Gastroesophageal sphincter (tissue), 3 donors: ENCODE data around the gene EPHB1.

ENCODE experiments used
- EP300 ChIP-seq: sonication (generic); formaldehyde crosslinking; IDR thresholded peaks from one replicate; pipeline ENCODE4 v1.6.1; 2017; ENCODE audit warnings: antibody characterized with exemption, mild to moderate bottlenecking
- POLR2A ChIP-seq, 2 donors: fragments of 450-650 bp; IDR thresholded peaks; one replicate each; pipeline ENCODE4 v1.6.1; 2017; ENCODE audit warnings: antibody characterized with exemption in 2 of 2, mild to moderate bottlenecking in 2 of 2, moderate library complexity in 1 of 2
- POLR2AphosphoS5 ChIP-seq: sonication (generic); formaldehyde crosslinking; IDR thresholded peaks from one replicate; pipeline ENCODE4 v1.6.1; 2017; ENCODE audit warnings: antibody characterized with exemption
- TF ChIP-seq, protein P1 (sequence below), 4 experiments: fragments of 200-600 bp in 2 of 4; fragments of 450-650 bp in 2 of 4; sonication (generic) in 1 of 4; IDR thresholded peaks; one replicate each; pipeline ENCODE4 v1.5.1; 2017 to 2019; ENCODE audit warnings: antibody characterized with exemption in 4 of 4, mild to moderate bottlenecking in 2 of 4, moderate library complexity in 2 of 4

GRCh38 chr3:134757549-134758069 is 37.5 kb upstream of the EPHB1 start:
- TF ChIP-seq, protein P1, sequence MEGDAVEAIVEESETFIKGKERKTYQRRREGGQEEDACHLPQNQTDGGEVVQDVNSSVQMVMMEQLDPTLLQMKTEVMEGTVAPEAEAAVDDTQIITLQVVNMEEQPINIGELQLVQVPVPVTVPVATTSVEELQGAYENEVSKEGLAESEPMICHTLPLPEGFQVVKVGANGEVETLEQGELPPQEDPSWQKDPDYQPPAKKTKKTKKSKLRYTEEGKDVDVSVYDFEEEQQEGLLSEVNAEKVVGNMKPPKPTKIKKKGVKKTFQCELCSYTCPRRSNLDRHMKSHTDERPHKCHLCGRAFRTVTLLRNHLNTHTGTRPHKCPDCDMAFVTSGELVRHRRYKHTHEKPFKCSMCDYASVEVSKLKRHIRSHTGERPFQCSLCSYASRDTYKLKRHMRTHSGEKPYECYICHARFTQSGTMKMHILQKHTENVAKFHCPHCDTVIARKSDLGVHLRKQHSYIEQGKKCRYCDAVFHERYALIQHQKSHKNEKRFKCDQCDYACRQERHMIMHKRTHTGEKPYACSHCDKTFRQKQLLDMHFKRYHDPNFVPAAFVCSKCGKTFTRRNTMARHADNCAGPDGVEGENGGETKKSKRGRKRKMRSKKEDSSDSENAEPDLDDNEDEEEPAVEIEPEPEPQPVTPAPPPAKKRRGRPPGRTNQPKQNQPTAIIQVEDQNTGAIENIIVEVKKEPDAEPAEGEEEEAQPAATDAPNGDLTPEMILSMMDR (IDR thresholded peaks at IDR 0.05): no peak
- TF ChIP-seq POLR2A (IDR thresholded peaks at IDR 0.05): no peak
- TF ChIP-seq POLR2AphosphoS5: no peak
- TF ChIP-seq EP300: no peak
